HG03159 (cell line): Measurements from ENCODE around the gene CILP2.

Experiments
- ATAC-seq: cut with Tn5 transposase; IDR thresholded peaks from one replicate; pipeline ENCODE4 v1.9.1; 2021; ENCODE audit warnings: mild to moderate bottlenecking, moderate library complexity; ENCODE audit not compliant: unreplicated experiment

The CILP2 gene

GRCh38 chr19:19538061-19538784, at the start of gene CILP2:
CILP2 (plus strand) TSS chr19:19538265; CDS start chr19:19538350, 85 bp downstream.
- ATAC-seq, result no peak

- peak; percentile 67 for ATAC-seq
Observed at GRCh38 chr19:19488875-19489690, 49.0 kb upstream of the CILP2 start.

- no peak for ATAC-seq
Observed at GRCh38 chr19:19489804-19490204, 48.3 kb upstream of the CILP2 start.

GRCh38 chr19:19490214-19490968, 47.7 kb upstream of the CILP2 start:
- ATAC-seq, result no peak

GRCh38 chr19:19491321-19492025, 46.6 kb upstream of the CILP2 start:
- ATAC-seq, result no peak

- no peak for ATAC-seq
Observed at GRCh38 chr19:19492026-19492610, 45.9 kb upstream of the CILP2 start.

GRCh38 chr19:19493841-19494546, 44.1 kb upstream of the CILP2 start:
- no peak for ATAC-seq

- ATAC-seq, result no peak
Observed at GRCh38 chr19:19495614-19496603, 42.2 kb upstream of the CILP2 start.

GRCh38 chr19:19498255-19498991, 39.6 kb upstream of the CILP2 start:
- ATAC-seq, result no peak

GRCh38 chr19:19499272-19499995, 38.6 kb upstream of the CILP2 start:
- ATAC-seq, result no peak

GRCh38 chr19:19500975-19501644, 37.0 kb upstream of the CILP2 start:
- ATAC-seq, result no peak

- ATAC-seq, result no peak
Observed at GRCh38 chr19:19501798-19502197, 36.3 kb upstream of the CILP2 start.

GRCh38 chr19:19502281-19502680, 35.8 kb upstream of the CILP2 start:
- no peak for ATAC-seq

- no peak for ATAC-seq
Observed at GRCh38 chr19:19502808-19503602, 35.1 kb upstream of the CILP2 start.

GRCh38 chr19:19504754-19505668, 33.1 kb upstream of the CILP2 start:
- no peak for ATAC-seq
